NCI-H2196 treated with DMSO at 0.1 percent for 48 hours (cell line): ENCODE data around the gene FIBP.

Experiments
- DNase-seq: peaks from one replicate; lab custom pipeline; 2025; ENCODE audit not compliant: unreplicated experiment; lab: John Stamatoyannopoulos, UW

FIBP gene

GRCh38 chr11:65860278-65861164 is 27.8 kb downstream of the FIBP start, which contains the start of gene MUS81:
MUS81 (plus strand) TSS chr11:65860433; CDS start chr11:65860754, 321 bp downstream.
- DNase-seq, result peak; percentile 95

DNA sequence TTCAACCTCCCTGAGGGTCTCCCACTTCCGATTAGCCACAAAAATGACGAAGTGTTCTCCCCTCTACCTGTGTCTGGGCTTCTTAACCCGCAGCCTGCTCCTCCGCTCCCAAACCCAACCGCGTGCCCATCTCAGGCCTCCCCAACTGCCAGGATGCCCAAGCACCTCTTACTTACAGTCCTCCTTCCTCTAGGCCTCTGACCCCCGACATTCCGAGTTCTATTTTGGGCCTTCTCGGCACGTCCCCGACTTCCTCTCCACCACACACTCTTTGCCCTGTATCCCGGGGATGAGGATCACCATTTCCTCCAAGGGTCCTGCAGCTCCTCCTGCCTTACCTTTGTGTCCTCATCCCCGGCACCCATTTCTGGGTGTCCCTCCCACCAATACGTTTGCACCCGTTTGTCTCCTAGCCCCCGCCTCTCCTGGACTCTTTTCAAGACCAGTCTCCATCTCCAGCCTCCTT is 28.4 kb downstream of the FIBP start:
- no peak for DNase-seq

DNA sequence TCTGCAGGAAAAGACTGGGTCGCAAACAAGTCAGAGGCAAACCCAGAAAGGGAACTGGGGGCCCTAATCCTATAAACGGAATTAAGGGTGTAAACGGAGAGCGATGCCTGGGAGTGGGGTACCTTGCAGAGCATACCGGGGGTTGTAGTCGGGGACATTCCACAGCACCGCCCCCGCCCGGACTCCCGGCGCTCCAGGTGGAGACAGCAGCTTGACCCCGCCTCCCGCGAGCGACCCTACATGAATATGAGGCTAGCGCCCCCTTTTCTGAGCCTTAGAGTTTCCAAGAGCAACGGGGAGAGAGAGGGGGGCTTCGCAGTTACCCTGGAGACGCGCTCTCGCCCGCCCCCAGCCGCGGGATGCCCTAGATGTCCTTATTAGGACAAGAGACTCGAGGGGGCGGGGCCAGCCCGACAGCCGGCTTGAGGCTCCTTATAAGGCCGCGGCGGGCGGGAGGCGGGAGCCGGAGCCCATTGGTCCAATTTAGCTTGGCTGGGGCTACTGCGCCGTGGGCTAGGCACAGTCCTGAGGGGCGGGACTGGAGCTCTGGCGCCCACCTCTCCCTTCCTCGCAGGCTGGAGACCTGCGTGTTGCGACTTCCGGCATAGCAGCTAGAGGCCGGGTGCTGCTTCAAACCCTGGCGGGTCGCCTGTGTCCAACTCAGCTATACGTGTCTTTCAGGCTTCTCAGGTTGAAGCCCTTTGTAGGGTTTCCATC is 29.0 kb downstream of the FIBP start:
- peak; percentile 99 for DNase-seq

DNA sequence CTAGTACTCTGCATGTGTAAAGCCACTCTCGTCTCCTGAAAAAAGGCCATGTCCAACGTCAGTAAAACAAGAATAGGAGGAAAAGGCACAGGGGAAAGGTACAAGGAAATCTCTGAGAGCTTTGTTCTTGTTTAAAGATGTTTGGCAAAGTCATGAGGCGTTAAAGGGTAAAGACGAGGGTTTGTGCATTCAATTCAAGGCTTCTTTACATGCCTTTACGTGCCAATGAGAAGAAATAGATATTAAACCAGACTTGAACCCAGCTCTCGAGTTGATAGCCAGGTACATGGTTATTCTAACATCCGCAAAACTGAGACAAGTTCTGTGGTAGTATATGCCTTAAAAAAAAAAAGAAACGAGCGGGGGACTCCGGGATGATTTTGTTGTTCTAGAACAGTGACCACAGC is 29.6 kb downstream of the FIBP start:
- peak; percentile 51 for DNase-seq

DNA sequence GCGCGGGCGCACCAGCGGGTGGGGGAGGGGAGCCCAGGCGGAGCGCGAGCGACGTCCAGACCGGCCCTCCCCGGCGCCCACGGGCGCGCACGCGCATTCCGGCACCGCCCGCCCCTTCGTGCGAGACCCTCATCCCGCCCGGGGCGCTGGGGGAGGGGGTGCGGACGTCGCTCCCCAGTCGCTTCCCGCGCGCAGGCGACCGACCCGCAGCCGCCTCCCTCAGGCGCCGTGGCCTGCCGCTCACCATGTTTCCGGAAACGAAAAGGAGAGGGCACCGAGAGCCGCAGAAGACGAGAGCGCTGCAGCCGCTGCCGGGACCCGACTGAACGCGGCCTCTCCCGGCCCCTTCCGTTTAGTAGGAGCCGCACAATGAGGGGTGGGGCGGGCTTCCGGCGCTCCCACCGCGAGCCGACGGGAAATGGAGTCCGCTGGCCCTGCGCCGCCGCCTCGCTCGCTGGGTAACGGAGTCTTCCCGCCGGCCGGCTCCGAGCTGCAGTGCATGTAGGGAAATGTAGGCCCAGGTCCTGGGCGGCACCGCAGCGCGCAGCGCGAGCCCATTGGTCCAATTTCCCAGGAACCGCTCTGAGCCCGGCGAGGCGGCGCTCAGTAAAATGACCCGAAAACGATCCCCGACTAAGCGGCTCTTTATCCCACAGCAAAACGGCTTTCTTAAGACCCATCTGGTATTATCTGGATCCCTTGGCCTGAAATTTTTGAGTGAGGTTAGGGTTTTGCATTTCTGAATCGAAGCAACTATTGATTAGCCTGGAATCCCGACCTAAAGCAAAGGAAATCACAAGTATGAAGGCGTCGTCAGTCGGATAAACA is 30.2 kb downstream of the FIBP start, which contains the start of gene CFL1:
Gene CFL1 (minus strand): TSS at position 328 of the 828 bp plus-strand sequence. CDS start 81 bp downstream, at position 247.
- peak; percentile 95 for DNase-seq

DNA sequence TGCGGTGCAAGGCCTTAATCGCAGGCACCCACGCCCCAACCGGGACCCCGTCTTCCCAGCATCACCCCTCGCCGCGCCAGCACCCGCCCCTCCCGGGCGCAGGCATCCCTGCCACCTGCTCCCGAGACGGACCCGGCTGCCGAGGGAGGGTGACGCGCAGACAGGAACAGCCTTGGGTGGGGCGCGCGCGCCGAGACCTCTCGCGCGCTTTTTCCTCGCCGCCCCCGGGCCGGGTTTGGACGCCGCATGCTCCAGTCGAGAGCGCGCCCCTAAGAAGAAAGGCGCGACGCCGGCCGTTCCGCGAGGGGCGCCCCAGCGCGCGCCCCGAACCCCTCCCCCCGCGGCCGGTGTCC is 30.8 kb downstream of the FIBP start:
- no peak for DNase-seq

DNA sequence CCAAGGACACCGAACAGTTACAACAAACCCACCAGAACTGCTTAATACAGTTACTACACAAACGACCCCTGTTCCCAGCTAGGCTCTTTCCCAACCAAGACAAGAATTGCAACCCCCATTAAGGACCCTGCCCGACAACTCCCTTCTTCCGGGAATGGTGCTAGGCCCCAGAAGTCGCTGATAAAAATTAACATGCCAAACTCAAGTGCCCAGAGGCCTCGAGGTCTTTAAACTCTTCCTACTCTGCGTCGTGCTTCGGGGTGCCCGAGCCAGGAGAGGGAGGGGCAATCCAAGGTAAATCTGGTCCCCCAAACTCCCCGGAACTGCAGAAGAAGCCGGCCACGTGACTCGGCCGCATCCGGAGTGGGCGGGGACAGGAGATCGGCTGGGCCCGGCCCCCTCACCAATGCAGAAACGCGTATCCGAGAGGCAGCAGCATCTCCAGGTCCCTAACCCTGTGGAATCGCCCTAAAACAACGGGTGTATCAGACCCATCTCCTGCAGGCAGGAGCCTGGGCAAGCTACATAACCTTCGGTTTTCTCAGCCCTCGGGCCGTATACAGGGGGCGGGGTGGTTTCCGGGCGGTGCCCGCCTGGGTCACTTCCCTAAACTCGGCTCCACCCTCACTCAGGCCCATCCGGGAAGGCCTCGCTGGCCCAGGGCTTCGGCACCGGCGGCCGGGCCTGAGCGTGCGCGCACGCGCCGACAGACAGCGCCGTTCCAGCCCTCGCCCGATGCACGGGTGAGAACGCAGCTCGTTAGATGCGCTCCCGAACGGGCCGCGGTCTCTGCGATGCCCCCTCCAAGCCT is 31.4 kb downstream of the FIBP start:
- DNase-seq, result peak; percentile 30

DNA sequence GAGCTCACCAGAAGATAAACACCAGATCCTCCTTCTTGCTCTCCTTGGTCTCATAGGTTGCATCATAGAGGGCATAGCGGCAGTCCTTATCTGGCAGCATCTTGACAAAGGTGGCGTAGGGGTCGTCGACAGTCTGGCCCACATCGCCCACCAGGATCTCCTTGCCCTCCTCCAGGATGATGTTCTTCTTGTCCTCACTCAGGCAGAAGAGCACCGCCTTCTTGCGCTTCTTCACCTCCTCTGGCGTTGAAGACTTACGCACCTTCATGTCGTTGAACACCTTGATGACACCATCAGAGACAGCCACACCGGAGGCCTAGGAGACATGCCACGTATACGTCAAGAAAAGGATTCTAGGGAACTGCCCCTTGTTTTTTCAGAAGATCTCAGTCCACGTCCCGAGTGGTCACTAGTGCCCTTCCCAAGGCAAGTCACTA is 32.3 kb downstream of the FIBP start:
- DNase-seq, result no peak

- DNase-seq, result no peak
Measured at GRCh38 chr11:65854852-65855837, 33.1 kb downstream of the FIBP start.

- no peak for DNase-seq
Measured at GRCh38 chr11:65854161-65854592, 34.1 kb downstream of the FIBP start.

- no peak for DNase-seq
Measured at GRCh38 chr11:65853246-65853979, 34.9 kb downstream of the FIBP start.

DNA sequence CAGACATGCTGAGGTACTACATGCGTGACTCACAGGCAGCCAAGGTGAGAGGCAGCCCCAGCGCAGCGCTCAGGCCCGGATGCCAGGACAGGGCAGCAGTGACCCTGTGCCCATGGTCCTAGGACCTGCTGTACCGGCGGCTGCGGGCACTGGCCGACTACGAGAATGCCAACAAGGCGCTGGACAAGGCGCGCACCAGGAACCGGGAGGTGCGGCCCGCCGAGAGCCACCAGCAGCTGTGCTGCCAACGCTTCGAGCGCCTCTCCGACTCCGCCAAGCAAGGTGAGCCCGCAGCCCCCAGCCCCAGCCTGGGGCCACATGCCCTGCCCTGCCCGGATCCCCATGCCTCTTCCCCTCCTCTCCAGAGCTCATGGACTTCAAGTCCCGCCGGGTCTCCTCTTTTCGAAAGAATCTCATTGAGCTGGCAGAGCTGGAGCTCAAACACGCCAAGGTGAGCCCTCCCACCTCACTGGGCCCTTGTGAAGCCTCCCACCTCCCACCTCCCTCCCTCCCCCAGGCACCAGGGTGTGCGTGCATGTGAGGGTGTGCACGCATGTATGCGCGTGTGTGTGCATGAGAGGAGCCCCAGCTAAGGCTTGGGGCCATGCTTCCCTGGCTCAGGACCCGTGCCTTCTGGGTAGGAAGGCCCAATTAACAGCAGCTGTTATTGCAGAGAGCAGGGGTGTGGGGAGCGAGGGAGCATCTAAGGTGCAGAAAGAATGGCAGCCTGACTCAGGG is 35.6 kb downstream of the FIBP start:
- DNase-seq, result no peak

DNA sequence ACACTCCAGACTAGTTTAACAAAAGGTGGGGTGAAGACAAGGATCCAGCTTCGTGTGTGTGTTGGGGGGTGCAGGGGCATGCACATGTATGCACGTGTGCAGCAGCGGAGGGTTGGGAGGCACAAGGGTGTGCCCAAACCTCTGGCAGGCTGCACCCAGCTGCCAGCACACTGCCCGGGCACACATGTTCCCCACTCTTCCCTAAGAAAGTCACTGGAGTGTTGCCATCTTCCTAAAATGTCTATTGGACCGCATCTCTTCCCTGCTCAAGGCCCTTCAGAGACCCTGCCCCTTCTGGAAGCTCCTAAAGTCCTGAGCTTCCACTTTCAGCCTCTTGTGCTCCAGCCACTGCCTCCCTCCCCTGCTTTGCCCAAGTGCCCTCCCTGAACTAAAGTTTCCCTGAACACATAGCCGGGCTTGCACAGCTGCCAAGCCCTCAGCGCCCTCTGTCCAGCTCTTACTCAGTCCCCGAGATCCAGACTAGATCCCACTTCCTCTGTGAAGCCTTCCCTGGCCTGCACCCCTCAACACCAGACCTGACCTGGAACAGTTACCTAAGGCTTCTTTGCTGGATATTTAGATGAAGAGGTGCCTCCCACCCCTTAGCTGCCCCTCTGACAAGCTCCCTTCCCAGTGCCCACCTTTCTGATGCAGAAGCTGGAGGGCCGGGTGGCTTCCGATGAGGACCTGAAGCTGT is 36.3 kb downstream of the FIBP start:
- DNase-seq, result no peak

GRCh38 chr11:65851083-65851579 is 37.1 kb downstream of the FIBP start:
- DNase-seq, result no peak

DNA sequence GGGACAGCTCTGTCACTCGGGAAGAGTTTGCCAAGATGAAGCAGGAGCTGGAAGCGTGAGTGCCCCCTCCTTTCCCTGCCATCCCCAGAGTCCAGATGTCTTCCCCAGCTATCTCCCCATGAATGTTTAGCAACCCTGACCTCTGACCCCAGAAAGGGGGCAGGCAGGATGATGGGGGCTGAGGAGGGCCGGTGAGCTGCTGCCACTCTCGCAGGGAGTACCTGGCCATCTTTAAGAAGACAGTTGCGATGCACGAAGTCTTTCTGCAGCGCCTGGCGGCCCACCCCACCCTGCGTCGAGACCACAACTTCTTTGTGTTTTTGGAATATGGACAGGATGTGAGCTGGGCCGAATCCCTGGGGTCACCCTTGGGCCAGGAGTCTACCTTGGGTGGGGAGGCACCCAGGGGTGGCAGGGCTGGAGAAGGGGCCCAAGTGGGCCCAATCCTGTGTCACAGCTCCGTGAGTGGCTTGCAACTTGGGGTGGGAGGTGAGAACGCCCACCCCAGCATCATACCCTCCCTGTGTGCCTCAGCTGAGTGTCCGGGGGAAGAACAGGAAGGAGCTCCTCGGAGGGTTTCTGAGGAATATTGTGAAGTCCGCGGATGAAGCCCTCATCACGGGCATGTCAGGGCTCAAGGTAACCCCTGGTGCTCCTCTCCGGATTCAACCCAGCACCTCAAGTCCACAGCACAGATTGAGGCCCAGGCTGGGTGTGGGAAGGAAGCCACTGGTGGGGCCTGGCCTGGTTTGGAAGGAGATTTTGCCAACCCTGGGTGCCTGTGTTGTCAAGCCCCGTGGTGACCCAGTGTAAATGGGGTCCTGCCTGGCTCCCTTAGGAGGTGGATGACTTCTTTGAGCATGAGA is 37.8 kb downstream of the FIBP start:
- no peak for DNase-seq

DNA sequence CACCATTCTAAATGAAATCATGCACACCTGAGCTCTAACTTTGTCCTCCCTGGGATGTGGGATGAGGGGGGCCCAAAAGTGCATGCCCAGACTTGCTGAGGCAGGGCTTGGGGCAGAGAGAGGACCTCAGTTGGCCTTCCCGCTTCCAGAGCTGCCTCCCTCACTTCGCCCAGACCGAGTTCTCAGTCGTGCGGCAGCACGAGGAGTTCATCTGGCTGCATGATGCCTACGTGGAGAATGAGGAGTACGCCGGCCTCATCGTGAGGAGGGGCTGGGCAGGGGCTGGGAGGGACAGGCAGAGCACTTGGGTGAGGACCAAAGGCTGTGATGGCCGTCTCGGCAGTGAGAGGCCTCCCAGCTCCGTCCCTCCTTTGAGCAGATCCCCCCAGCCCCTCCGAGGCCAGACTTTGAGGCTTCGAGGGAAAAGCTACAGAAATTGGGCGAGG is 38.5 kb downstream of the FIBP start:
- no peak for DNase-seq
